DMS79 treated with DMSO at 0.1 percent for 48 hours (cell line): ENCODE data around the gene UGT1A7.
"Not testable (repeated sequence)": the region's sequence is repeated elsewhere in the genome, so short reads cannot be mapped to it uniquely, and the experiment has no call there.

ENCODE experiments used
- DNase-seq: peaks from one replicate; lab custom pipeline; 2025; lab: John Stamatoyannopoulos, UW

UGT1A7 gene

DNA sequence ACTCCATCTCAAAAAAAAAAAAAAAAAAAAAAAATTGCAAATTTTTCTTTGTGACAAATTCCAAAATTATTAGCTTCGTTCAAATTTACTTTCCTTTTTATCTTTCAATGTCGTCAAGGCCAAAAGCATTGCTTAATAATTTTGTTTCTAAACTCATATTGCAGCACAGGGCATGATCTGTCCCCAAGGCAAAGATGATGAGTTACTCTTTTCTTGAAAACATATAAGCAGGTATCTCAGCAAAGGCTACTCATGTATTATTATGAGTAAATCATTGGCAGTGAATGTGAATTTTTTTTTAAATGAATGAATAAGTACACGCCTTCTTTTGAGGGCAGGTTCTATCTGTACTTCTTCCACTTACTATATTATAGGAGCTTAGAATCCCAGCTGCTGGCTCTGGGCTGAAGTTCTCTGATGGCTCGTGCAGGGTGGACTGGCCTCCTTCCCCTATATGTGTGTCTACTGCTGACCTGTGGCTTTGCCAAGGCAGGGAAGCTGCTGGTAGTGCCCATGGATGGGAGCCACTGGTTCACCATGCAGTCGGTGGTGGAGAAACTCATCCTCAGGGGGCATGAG lies at the start of gene UGT1A7:
TSS of gene UGT1A7 (plus strand) at position 381 of the 579 bp plus-strand sequence. CDS start at position 418, 37 bp downstream.
- DNase-seq = no peak

DNA sequence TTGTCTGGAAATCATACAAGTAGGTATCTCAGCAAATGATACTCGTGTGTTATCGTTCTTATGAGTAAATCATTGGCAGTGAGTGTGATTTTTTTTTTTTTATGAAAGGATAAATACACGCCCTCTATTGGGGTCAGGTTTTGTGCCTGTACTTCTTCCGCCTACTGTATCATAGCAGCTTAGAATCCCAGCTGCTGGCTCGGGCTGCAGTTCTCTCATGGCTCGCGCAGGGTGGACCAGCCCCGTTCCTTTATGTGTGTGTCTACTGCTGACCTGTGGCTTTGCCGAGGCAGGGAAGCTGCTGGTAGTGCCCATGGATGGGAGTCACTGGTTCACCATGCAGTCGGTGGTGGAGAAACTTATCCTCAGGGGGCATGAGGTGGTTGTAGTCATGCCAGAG lies 45.4 kb upstream of the UGT1A7 start, which contains the start of gene UGT1A10:
TSS of gene UGT1A10 (plus strand) at position 143 of the 400 bp plus-strand sequence. CDS start at position 218, 75 bp downstream.
- not testable (repeated sequence) for DNase-seq

DNA sequence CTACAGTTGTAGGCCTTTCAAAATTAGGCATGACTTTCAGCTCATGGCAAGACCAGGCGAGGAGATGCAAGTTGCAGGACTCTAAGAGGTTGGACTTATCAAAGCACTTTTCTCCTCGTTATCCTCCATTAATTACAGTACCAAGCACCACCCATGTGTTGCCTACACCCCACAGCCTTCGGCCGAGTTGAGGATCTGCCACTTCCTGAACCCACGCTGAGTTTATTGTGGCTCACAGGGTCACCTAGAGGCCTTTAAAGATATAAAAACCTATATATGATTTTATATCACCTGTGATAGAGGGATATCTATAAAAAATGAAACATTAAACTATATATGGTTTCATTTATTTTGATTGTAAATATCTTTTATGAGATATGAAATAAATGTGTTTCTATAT lies 42.9 kb upstream of the UGT1A7 start:
- no peak for DNase-seq

DNA sequence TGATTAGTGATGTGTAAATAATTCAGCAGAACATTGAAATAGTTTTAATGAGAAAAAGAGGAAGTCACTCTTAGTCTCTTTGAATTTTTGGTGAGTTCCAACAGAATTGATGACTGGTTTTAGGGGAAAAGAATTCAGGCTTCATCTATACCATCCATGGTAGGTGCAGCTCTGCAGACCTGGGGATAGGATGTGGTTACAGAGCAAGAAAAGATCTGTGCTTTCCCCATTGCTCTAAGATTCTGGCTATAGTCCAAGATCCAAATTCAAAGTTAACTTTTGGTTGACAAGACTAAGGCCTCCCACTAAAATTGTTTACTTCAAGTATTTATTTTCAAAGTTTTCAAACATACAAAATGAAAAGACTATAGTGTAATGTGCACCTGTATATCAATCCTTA lies 41.8 kb upstream of the UGT1A7 start:
- DNase-seq = no peak

DNA sequence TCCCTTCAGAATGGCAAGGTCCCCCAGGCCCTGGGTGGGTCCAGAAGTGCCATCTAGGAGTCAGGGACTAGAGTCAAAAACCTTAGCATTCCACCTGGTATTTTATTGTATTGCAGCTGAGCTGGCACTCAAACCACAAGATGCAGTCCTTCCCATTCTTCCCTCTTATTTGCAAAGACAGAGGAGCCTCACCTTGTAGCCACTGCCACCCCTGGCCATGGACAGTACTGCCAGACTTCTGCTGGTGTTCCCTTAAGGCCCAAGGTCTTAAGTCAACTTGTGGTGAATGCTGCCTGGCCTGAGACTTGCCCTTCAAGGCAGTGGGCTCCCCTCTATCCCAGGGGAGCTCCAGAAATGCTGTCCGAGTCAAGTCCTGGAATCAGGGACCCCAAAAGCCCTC lies 38.6 kb upstream of the UGT1A7 start:
- no peak for DNase-seq

DNA sequence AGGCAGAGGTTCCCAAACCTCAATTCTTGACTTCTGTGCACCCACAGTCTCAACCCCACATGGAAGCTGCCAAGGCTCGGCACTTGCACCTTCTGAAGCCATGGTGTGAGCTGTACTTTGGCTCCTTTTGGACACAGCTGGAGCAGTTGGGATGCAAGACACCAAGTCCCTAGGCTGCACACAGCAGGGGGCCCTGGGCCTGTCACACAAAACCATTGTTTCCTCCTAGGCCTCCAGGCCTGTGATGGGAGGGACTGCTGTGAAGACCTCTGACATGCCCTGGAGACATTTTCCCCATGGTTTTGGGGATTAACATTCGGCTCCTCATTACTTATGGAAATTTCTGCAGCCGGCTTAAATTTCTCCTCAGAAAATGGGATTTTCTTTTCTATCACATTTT lies 35.7 kb upstream of the UGT1A7 start:
- not testable (repeated sequence) for DNase-seq

DNA sequence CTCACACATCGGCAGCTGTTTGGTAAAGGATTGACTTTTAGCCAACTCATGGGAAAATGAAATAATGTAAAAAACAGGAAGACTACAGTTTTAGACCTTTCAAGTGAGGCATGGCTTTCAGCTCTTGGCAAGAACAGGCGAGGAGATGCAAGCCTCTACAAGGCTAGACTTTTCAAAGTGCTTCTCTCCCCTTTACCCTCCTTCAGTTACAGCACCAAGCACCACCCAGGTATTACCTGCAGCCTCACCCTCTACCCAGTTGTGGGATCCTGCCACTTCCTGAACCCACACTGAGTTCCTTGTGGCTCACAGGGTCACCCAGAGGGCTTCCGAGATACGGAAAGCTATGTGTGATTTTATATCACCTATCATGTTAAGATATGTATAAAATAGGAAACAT lies 30.7 kb upstream of the UGT1A7 start:
- DNase-seq = no peak

DNA sequence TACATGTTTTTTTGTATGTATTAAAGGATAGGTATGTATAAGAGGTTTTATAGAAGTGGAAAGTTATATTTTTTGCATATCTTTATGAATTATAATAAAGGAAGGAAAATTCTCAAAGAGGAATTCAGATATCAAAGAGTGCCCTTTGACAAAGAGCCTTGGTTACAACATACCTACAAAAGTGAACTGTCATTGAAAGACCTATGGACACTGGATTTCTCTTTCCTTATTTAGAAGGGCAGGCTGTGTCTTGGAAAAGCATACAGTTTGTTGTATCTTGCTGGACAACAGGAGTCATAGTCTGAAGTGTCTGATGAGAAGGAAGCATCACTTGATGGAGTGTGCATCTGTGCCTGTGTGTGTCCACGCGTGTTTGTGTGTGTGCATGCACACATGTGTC lies 30.3 kb upstream of the UGT1A7 start:
- no peak for DNase-seq

DNA sequence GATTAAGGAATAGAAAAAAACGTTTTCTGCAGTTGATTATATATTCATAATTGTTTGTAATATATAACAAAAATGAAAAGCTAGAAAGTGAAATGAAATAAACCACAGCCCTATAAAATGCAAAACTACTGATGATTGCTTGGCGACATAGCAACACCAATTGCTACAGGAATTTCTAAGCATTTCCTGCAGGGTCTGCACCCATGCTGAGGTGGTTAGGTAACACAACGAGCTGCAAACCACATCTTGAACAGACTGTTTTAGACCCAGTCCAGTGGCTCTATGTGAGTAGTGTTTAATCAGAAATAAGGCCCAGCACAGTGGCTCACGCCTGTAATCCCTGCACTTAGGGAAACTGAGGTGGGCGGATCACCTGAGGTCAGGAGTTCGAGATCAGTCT lies 27.2 kb upstream of the UGT1A7 start:
- no peak for DNase-seq

DNA sequence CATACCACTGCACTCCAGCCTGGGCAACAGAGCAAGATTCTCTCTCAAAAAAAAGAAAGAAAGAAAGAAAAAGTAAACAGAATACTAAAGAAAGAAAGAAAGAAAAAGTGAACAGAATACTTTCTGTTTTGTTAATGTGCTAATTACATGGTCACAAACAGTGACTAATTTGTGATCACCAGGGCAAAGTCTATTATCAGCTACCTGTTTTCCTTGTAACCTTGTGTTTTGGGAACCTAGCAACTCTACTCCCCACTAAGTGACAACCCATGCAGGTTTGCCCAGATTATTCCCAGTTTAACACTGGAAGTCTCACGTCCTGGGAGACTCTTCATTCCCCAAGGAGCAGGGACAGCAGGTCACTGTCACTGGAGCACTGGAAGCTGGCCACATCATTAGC lies 26.7 kb upstream of the UGT1A7 start:
- no peak for DNase-seq

DNA sequence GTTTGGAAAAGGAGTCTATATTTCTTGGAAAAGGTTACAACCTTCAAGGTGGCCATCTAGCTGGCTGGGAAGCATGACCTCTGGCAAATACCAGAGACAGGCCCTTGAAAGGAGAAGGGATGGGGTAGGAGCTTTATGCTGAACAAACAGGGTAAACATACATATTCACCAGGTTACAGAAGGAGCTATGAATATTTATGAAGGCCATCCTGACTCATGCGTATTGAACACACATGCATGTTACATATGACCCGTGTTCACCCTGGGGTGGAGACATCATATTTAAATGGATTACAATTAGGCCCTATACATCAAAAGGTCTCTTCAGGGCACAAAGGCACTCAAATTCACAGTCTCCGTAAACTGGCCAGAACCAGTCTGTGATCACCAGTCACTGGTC lies 25.8 kb upstream of the UGT1A7 start:
- not testable (repeated sequence) for DNase-seq

DNA sequence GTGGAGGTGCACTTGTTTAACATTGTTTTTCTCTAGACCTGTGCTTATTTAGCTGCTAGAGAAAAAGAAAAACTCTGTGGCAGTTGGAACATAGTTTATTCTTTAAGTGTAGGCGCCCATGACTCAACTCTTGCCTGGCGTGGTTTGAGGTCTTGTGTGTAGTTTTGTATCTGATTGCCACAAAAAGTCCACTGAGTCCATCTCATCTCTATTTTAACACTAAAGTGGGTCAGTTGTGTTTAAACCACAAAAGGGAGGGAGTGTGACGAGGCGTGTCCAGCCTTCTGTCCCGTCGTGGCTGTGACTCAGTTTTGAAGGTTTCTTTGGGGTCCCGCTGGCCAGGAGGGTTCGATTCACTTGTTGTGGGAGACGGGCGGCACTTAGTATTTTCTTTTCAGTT lies 25.3 kb upstream of the UGT1A7 start:
- DNase-seq = no peak

DNA sequence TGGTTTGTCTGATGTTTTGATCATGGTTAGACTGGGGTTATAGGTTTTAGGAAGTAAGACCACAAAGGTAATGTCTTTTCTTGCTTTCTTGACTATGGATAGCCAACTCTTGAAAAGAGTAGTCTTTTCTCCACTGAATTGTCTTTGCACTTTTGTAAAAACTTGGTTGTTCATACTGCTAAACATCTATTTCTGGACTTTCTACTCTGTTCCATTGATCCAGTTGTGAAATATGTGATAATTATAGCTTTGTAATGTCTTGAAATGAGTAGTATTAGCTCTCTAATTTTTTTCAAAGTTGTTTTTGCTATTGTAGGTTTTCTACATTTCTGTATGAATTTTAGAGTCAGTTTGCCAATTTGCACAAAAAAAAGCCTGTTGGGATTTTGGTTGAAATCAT lies 23.1 kb upstream of the UGT1A7 start:
- no peak for DNase-seq

DNA sequence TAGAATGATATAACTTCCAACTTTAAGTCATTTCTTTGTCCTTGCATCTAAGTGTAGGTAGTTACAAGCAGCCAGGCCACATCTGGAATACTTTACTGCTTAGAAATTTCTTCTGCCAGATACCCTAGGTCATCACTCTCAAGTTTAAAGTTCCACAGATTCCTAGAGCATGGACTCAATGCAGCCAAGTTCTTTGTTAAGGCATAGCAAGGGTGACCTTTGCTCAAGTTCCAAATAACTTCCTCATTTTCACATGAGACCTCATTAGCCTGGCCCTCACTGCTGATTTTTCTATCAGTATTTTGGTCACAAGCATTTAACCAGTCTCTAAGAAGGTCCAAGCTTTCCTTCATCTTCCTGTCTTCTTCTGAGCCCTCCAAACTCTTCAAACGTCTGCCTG lies 17.8 kb upstream of the UGT1A7 start:
- DNase-seq = no peak

DNA sequence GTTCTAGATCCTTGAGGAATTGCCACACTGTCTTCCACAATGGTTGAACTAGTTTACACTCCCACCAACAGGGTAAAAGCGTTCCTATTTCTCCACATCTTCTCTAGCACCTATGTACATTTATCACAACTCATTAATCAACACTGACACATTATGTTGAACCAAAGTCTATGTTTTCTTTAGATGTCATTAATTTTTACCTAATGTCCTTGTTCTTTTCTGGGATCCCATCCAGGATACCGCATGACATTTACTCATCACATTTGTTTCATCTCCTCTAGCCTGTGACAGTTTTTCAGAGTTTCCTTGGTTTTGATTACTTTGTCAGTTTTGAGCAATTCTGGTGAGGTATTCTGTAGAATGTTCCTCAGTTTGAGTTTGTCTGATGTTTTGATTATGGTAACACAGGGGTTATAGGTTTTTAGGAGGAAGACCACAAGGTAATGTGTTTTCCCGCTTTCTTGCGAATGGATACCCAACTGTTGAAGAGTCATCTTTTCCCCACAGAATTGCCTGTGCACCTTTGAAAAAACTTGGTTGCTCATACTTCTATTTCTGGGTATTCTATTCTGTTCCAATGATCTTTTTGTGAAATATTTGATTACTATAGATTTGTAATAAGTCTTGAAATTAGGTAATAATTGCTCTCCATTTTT lies 13.0 kb upstream of the UGT1A7 start:
- no peak for DNase-seq

DNA sequence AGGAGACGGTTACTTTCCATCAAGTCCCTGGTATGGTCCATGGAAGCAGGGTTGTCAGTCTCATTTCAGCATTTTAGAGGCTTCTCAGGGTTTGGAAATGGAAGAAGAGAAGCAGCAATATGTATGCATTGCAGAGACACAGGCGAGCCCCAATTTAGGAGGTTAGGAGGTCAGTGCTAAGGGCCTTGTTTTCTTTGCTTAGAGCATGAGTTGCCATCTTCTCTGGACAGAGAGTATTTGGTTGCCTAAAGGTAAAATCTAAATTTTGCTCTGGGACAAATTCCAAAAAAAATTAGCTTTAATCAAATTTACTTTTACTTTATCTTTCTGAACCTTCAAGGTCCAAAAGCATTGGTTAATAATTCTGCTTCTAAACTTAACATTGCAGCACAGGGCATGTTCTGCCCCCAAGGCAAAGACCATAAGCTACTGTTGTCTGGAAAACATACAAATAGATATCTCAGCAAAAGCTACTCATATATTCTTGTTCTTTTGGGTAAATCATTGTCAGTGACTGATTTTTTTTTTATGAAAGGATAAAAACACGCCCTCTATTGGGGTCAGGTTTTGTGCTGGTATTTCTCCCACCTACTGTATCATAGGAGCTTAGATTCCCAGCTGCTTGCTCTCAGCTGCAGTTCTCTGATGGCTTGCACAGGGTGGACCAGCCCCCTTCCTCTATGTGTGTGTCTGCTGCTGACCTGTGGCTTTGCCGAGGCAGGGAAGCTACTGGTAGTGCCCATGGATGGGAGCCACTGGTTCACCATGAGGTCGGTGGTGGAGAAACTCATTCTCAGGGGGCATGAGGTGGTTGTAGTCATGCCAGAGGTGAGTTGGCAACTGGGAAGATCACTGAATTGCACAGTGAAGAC lies 10.2 kb upstream of the UGT1A7 start, which contains the start of gene UGT1A9:
TSS of gene UGT1A9 (plus strand) at position 609 of the 872 bp plus-strand sequence. CDS start at position 646, 37 bp downstream.
- no peak for DNase-seq

DNA sequence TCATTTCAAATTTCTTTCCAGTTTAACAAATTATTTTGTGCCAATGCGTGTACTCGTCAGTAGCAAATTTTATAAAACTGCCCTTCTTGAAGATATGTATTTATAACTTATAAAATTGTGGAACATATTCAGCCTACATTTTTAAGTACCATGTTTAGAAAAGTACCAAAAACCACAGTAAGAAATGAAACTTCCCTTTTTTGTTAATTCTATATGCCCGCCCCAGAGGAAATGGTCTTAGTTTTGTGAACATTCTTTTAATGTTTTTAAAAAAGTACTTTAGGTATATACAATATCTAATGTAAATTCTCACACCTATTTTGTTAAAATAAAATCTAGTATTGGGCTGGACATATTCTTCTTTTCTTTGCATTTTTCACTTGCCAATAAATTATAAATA lies 8.8 kb upstream of the UGT1A7 start:
- no peak for DNase-seq

DNA sequence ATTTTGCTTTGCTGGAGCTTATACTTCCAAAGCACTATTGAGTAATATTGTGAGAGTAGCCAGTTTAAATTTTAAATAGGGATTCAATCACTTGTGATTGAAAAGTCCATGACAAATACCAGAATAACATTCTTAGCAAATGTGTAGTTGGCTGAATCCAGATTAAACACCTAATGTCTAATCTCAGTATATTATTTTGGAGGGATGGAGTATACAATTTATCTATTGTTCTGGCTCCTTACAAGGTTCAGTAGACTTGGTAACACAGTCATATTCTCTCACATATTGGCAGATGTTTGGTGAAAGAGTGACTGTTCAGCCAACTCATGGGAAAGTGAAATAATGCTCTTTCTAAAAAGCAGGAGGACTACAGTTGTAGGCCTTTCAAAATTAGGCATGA lies 7.8 kb upstream of the UGT1A7 start:
- no peak for DNase-seq

DNA sequence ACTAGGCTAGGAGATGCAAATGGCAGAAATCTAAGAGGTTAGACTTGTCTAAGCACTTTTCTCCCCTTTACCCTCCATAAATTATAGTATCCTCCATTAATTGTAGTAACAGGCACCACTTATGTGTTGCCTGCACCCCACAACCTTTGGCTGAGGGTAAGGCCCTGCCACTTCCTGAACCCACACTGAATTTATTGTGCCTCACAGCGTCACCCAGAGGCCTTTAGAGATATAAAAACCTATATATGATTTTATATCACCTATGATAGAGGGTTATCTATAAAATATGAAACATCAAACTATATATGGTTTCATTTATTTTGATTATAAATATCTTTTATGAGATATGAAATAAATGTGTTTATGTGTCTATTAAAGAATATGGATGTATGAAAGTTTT lies 7.4 kb upstream of the UGT1A7 start:
- no peak for DNase-seq

DNA sequence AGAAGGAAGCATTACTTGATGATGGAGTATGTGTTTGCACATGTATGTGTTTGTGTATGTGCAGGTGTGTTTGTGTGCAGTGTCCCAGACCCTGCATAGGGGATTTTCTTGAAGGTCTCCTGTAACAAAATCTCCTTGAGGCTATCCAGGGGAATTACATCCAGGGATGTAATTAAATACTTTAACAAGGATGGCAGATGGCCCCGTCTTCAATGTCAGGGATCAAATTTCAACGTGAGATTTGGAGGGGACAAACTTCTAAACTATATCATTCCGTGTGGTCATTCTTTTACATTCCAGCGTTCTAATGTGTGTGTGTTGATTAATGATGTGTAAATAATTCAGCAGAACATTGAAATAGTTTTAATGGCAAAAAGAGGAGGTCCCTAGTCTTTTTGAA lies 6.7 kb upstream of the UGT1A7 start:
- no peak for DNase-seq

DNA sequence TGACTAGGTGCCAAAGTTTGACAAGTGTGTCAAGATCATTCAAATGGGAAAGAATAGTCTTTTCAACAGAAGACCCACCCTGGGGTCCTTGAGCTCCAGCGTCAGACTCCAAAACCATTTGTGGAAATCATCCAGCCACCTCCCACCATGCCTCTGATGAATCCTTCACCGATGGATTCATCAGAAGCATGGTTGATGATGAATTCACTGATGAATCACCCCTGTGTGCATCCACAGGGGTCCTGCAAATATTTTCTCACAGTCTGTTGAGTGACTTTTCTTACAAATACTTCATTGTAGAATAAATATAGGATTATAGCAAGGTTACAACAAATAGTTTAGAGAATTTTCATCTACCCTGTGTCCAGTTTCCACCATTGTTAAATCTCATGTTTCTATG lies 5.7 kb upstream of the UGT1A7 start:
- DNase-seq = no peak

DNA sequence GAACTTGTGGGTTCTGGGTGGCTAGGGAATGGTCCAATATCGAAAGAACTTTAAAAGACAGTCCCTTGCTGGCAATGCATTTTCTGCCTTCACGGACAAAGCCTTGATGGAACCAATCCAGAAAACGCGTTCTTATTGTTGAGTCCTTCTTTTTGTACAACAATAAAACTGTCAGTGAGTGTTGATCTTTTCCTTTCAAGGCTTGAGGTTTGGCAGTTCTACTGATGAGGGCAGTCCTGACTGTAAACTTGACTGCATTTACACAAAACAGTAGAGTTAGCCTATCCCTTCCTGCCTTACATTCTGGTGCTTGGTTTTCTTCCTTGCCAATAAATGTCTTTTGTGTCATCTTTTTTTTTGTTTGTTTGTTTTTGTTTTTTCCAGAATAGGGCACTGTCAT lies 2.5 kb upstream of the UGT1A7 start:
- no peak for DNase-seq
